NCI-H524 (cell line): Measurements from ENCODE around the gene CER1.

Experiments
- DNase-seq, 2 experiments: peaks; one replicate each; lab custom pipeline; 2025; lab: John Stamatoyannopoulos, UW

CER1 gene

DNA sequence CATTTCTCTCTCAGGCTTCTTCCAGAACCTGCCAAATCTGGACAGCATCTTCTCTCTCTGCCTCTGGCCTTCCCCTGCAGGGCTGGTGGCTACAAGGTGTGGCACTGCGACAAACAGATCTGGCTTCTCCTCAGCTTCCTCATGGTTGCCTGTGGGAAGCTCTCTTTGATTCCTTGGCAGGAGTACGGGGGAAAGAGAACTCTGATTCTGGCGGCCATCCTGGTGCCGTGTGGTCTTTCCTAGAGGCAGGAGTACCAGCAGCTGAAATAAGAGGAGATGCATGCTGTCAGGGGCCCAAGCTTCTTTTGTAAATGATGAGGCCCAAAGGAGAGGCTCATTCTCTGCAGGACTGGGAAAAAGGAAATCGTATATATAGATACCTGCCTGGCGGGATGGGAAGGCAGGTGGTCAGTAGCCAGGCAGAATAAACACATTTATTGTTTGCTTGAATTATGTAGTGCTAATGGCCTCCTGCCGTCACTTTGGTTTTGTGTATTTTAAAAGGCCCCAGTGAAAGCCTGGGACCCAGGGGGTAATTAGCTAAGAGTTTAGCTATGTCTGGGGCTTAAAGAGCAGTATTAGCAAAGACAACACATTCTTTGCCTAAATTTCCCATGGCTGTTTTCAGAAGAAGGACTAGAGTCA lies at the start of gene CER1:
Gene CER1 (minus strand): TSS at position 343 of the 645 bp plus-strand sequence. CDS start 61 bp downstream, at position 282.
- no peak for DNase-seq

- peak; percentile 35 to 67 for DNase-seq
These were observed 48.1 kb upstream of the CER1 start for GRCh38 chr9:14770592-14770991.

- peak in 1 of 2 experiments; percentile 59 for DNase-seq
These were observed 46.7 kb upstream of the CER1 start for GRCh38 chr9:14769230-14769571.

DNA sequence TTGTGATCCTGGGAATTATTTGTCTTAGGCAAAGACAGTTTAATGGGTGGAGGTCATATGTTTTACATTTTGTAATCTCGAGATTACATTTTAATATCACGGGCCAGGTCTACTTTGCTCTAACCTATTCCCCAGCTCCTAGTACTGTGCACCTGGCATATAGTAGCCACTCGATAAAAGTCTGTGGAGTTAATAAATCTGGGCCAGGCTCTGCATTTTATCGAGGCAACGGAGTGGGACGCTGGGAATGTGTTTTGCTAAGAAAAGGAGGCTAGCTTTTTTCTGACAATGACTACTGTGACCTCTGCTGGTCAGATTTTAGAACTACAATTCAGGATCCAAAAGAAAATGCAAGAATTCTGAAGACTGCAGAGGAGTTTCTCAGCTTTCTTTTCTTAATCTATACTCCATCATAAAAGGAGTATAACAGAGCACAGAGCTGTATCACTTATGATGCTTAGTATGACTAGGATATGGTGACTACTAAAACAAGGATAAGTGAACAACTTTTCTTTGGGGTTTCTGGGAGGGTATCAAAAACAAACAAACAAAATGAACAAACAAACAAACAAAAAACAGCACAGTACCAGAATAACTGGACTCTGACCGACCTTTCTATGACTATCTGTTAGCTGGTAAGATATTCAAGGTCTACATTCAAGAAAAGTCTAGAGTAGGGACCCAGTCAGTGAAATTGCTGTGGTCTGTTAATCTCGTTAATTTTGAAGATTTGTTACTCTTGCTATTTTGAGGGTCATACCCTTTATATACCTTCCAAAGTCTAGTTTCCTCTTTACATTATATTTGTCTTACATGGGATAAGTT lies 46.1 kb upstream of the CER1 start:
- DNase-seq, result peak; percentile 21 to 65

DNA sequence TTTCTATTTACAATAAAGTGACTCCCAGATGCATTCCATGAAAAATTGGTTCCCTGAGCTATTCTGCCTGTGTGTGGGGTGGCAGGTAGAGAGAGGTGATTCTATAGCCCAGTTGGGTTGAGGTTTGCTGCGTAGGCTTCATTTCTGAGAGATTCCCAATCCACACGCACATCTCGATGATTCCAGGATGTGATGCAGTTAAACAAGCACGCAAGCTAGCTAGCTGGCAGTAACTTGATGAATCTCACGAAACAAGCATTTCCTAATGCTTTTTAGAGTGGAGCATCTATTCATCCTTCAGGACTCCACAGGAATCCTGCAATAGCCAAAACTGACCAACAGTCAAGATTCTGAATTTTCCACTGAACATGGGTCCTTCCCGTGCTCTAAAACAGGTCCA lies 43.8 kb upstream of the CER1 start:
- no peak for DNase-seq

DNA sequence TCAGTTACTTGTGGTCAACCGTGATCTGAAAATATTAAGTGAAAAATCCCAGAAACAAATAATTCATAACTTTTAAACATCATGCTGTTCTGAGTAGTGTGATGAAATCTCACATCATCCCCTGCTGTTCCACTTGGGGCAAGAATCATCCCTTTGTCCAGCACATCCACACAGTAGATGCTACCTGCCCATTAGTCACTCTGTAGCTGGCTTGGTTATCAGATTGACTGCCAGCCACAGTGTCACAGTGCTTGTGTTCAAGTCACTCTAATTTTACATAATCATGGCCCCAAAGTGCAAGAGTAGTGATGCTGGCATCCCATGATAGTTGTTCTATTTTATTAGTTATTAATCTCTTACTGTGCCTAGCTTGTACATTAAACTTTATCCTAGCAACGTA lies 39.1 kb upstream of the CER1 start:
- no peak for DNase-seq

DNA sequence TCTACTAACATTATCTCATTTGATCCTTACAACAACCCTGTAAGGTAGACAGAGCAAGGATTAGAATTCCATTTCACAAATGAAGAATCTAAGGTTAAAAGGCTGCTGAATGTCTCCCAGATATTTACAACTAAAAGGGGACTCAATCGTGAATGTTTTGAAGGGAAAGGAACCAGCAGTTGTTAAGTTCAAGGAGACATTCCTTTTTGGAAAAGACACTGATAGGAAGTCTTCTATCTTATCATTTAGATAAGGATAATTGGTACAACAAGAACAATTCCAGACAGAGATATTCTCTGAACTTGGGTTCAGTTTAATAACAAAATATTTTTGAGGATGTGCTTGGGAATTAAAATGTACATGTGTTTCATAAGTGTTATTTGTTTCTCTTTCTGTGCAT lies 37.5 kb upstream of the CER1 start:
- DNase-seq, result no peak

- DNase-seq, result no peak
These were observed 33.8 kb upstream of the CER1 start for GRCh38 chr9:14756291-14756690.

- DNase-seq, result no peak
These were observed 30.3 kb upstream of the CER1 start for GRCh38 chr9:14752871-14753270.

DNA sequence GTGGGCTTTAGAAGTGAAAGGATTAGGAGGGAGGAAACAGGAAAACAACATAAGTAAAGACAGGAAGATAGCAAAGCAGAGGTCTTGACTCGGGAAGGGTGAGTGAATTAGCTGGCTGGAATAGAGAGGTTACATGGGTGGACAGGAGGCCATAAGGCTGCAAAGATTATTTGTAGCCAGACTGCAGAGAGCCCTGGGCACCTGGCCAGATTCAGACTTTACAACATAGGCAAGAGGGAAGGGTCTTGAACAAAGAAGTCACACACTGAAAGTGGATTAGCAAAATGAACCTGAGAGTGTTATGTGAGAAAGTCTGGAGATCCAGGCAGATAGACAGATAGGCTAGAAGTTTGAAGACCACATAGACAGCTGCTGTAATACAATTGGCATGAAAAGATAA lies 29.7 kb upstream of the CER1 start:
- DNase-seq, result peak; percentile 43 to 68

- DNase-seq, result no peak
These were observed 28.3 kb upstream of the CER1 start for GRCh38 chr9:14750821-14751220.

GRCh38 chr9:14749741-14750211 lies 27.2 kb upstream of the CER1 start:
- no peak for DNase-seq

DNA sequence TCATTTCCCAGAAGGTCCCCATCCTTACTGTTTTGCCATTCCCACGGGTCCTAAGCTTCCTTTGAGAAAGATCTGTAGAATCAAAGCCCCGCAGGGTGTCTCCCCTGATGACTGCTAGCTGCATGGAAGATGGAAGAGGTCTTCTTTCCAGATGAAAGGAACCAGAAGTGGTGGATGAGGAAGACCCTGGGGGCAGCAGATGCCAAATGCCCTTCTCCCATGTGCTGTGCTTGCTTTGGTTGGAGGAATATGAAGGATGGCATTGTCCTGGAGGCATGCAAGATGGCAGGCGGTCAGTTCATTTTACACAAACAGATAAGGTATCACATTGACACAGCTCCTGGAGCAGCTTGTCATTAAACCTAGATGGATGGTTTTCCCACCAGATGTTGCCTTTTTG lies 25.8 kb upstream of the CER1 start:
- peak in 1 of 2 experiments; percentile 6 for DNase-seq

DNA sequence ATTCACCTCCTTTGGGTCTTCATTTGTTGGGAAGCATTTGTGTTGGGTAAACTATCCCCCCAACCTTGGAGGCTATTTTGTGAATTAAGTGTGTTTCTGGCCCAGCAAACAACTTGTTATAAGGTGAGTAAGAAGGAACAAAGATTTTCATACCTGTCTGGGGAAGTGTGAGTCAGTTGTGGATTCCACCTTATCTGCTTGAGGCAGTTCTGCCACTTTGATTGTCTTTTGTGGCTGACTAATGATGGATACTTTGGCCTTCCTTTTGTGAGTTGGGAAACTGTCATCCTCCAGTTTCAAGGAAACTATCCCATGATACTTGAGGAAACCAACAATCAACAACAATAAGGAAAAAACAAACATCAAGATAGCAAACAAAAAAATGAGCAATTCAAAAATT lies 24.6 kb upstream of the CER1 start:
- DNase-seq, result no peak

- no peak for DNase-seq
These were observed 24.1 kb upstream of the CER1 start for GRCh38 chr9:14746626-14747025.

- DNase-seq, result no peak
These were observed 22.2 kb upstream of the CER1 start for GRCh38 chr9:14744768-14745167.

DNA sequence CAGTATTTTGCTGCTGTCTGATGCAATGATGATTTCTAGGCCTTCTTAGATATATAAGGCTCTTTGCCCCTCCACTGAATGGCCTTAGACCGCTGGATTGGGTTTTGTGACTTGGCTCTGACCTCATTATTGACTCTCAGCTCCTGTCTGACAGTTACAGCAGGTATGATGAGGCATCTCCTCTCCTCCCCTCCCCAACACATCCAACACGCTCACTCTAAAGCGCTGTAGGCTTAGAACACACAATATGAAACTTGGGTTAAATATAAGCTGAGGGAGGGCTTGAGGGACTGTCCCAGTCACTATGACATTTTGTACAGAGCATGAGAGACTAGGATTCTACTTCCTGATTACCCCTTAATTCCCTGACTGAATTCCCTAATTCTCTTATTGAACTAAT lies 18.8 kb upstream of the CER1 start:
- DNase-seq, result no peak

DNA sequence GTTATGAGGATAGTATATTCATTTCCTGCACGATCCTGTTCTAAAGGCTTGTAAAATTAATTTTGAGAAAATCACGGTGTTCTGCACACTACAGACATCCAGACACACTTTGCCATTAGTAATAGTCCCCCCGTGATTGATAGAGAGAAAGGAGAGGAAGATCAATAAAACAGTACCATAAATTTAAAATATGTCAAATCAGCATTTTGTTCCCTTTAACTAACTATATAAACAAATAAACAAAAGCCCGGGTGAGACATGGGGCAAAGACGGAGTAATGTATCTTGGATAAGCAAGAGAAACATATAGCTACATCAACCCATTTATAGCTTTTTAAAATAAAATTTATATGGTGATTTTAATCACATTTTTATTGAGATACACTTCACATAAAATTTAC lies 10.6 kb upstream of the CER1 start:
- no peak for DNase-seq

DNA sequence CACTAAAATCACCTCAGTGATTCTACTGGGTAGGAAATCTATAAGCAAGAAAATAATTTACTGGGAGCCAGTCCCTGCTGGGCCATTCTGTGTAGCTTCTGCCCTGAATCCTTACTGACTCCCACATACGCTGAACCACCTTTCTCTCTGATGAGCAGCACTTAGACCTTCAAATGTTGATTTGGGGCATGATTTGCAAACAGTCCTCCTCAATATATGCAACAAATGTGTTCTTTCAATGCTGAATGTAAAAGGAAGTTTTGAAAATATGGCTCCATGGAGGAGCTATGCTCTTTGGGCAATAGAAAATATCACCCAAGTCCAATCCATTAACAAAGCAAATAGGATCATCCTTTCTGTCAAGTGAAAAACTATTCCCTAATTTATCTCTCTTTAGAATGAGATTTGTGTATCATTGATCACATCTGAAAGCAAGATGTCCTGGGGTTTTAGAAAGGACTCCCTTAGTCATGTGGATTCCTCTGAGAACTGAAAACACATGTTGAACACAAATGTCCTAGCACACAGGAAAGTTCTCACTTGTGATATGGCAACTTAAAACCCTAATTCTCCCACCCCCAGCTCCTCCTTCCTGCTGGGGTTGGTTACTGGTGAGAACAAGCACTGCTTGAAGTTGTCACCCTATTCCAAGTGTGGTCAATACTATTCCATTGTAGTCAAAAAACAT lies 8.9 kb upstream of the CER1 start:
- no peak for DNase-seq

DNA sequence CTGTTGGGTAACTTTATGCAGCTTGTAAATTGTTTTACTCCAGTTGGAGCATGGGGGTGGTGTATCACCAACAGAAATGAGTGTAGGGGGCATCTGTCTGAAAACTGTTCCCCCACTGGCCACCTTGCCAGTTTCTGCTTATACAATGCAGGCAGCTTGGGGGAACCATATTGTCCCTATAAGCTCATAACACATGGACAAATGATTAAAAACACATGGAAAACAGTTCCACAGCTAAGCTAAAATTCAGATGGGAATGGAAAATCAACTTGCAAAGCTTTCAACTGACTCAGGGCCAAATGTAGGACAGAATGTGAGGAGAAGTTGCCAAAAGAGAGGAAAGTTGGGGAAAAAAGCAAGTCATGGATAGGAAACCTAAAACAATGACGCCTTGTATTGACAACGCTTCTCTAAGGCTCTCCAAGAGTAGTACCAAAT lies 7.9 kb upstream of the CER1 start:
- DNase-seq, result no peak

GRCh38 chr9:14723301-14723700 lies 768 bp upstream of the CER1 start:
- DNase-seq, result no peak

DNA sequence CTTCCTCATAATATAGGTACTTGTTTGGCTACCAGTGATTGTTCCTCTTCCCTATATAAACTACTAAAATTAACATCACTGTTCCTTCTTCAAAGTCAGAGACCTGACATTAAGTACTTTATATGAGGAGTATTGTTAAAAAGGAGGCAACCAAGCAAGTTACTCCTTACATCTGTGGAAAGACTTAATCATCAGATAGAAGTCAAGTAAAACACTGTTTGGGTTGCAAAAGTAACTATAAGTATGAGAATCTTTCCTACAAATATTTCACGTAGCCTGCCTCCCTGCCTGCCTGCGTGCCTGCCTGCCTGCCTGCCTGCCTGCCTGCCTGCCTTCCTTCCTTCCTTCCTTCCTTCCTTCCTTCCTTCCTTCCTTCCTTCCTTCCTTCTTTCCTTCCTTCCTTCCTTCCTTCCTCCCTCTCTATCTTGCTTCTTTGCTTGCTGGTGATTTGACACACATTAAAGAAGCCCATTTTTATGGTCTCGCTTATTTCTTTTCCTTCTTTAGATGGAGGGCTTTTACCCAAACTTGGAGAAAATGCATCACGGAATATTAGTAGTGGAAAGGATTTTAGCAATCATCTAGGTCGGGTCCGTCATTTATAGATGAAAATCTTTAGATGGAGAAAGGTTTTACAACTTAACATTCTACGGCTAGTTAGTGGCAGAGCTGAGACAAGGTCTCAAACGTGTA lies 3.2 kb downstream of the CER1 start:
- no peak for DNase-seq
